Psoas muscle (tissue), 8 donors: ENCODE data around the gene FGGY. TPM values are rescaled to one million over a fixed set of nuclear protein-coding genes. Genes with fewer than 3 reads are reported as not detected.
A peak's percentile ranks its signal among the peaks of the same experiment; 100 is the strongest.
"Not testable (repeated sequence)": the region's sequence is repeated elsewhere in the genome, so short reads cannot be mapped to it uniquely, and the experiment has no call there.

ENCODE experiments used
- ATAC-seq, 4 donors: fragments of 200-7000 bp; cut with Tn5 transposase; one replicate each; pipeline ENCODE4 v1.9.1; 2020; ENCODE audit warnings: moderate library complexity in 3 of 4, mild to moderate bottlenecking in 2 of 4
- DNase-seq, 2 donors: peaks; one replicate each; pipeline ENCODE4 v3.0.0-alpha.2; 2020
- H3K27ac ChIP-seq: fragments of 200-600 bp; one replicate; pipeline ENCODE4 v1.8.0; 2022
- H3K27me3 ChIP-seq, 3 donors: fragments of 200-600 bp in 1 of 3; one replicate each; pipeline versions ENCODE4 v1.6.1 to v1.8.0; 2013 to 2022; ENCODE audit warnings: low read length in 2 of 3, mild to moderate bottlenecking in 2 of 3, moderate library complexity in 1 of 3; ENCODE audit not compliant: insufficient read depth in 3 of 3
- H3K36me3 ChIP-seq, 2 donors: fragments of 200-600 bp in 1 of 2; one replicate each; pipeline versions ENCODE4 v1.6.1 to v1.8.0; 2013 to 2022; ENCODE audit warnings: low read depth in 1 of 2, mild to moderate bottlenecking in 1 of 2, moderate library complexity in 1 of 2; ENCODE audit not compliant: insufficient read depth in 1 of 2
- H3K4me1 ChIP-seq: fragments of 200-600 bp; one replicate; pipeline ENCODE4 v1.8.0; 2022
- H3K4me3 ChIP-seq: fragments of 200-600 bp; one replicate; pipeline ENCODE4 v1.8.0; 2022; ENCODE audit warnings: mild to moderate bottlenecking
- H3K9me3 ChIP-seq: fragments of 200-600 bp; one replicate; pipeline ENCODE4 v1.8.0; 2022
- WGBS, 3 donors: extraction: QIAGEN DNeasy Blood & Tissue Kit; methylation state at CpG; one replicate each; pipeline versions ENCODE4 v1.1.6 to v1.1.7; 2013; 5-methylcytosine and 5-hydroxymethylcytosine counted together
- intact Hi-C, 2 donors: fragments of 100-400 bp; cut with DNase I; formaldehyde crosslinking; loops; one replicate each; pipeline versions ENCODE4 v1.11.0 to v1.14.2; 2022
- polyA plus RNA-seq, 3 donors: library from polyadenylated mRNA; stranded (reverse); fragments of 200-250 nt; gene quantifications; one replicate each; pipeline ENCODE4 v1.2.3, GENCODE V29; 2013
- total RNA-seq, 4 donors: library from RNA; stranded (reverse); fragmentation: NEBNext Ultra II Directional in 2 of 4; extraction: Animal tissue kit (Norgen Biotek cat#: 25700) in 2 of 4; gene quantifications; one replicate each; pipeline versions ENCODE4 v1.2.1 to v1.2.4, GENCODE V29; 2021 to 2023
- TF ChIP-seq, protein P1 (sequence below): fragments of 200-600 bp; IDR thresholded peaks from one replicate; pipeline ENCODE4 v1.8.0; 2022; ENCODE audit warnings: antibody characterized with exemption
- donor health status: healthy with polysubstance abuse.
- donor health status: DM: no; HTN: no; CAD: no; lungs with moderate emphysema.
- donor health status: Bipolar disorder and iron deficiency.
- donor health status: healthy.
- donor health status: DM: yes; HTN: yes; CAD: no.
- donor health status: DM: no; HTN: no; CAD: no.
- donor health status: DM: no; HTN: no; CAD: no.
- donor health status: DM: yes; HTN: yes; CAD: no.

Gene FGGY
- total and polyA plus RNA-seq, 7 donors, result 11.9 to 72.2 (median 46.5) TPM

DNA sequence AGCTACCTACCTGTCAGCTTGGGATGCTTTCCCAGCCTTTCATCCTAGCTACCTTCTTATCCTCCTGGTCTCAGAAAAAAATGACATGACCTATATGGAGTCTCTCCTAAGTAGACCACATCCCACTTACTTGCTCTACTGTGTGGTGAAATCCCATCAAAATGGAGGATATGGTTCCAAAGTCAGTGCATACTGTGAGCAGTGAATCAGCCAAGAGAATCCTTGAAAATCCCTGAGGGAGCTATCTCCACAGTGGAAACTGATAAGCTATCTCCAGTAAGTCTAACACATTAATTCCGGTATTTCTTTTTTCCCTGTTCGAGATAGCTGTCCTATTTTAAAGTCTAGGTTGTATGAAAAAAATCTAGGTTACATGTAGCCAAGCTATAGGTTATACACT lies 189.7 kb downstream of the FGGY start:
- H3K27me3 ChIP-seq, result no peaks in the 10 kb centered on the region
- ATAC-seq (no peak), DNase-seq (no peak)
- no peaks in the 10 kb centered on the region for H3K36me3 ChIP-seq
- no peak overlapping the region for H3K27ac ChIP-seq
- WGBS, 3 donors, result 90 to 94% (median 92%) methylated on average over 2 of the region's 2 CpGs
- H3K4me1 ChIP-seq, result peaks cover 32% of the 10 kb centered on the region
- H3K4me3 ChIP-seq, result no peak overlapping the region
- TF ChIP-seq, protein P1, sequence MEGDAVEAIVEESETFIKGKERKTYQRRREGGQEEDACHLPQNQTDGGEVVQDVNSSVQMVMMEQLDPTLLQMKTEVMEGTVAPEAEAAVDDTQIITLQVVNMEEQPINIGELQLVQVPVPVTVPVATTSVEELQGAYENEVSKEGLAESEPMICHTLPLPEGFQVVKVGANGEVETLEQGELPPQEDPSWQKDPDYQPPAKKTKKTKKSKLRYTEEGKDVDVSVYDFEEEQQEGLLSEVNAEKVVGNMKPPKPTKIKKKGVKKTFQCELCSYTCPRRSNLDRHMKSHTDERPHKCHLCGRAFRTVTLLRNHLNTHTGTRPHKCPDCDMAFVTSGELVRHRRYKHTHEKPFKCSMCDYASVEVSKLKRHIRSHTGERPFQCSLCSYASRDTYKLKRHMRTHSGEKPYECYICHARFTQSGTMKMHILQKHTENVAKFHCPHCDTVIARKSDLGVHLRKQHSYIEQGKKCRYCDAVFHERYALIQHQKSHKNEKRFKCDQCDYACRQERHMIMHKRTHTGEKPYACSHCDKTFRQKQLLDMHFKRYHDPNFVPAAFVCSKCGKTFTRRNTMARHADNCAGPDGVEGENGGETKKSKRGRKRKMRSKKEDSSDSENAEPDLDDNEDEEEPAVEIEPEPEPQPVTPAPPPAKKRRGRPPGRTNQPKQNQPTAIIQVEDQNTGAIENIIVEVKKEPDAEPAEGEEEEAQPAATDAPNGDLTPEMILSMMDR, result no peak
- H3K9me3 ChIP-seq, result peaks cover 5% of the 10 kb centered on the region
- intact Hi-C loops, result no loop called here

DNA sequence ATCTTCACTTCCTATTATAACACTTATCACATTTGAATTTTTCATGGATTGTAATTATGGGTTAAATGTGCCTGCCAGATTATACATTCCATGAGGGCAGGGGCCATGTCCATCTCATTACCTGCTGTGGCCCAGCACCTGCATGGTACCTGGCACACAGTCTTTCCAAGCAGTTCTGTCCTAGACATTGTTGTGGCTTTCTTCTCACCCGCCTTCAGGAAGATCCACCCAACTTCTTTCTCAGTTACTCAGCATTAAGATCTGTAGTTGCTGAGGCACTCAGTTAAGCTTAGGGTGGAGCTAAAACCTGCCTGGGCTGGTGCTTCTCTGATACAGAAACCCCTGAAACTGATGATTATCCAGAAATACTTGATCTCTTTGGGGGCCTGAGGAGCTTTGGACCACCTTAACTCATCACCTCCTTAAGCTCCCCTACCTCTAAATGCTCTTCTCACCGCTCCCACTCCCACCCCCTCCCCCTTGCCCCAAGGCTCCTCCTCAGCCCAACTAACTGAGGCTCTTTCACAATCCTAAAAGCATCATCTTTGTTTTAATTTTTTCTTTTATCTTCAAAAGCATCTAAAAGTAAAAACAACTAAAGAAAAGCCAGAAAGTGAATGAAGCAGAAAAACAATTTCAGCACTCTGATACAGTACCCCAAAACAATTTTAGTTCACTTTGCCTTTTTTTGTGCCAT lies 190.6 kb downstream of the FGGY start:
- TF ChIP-seq, protein P1, result no peak
- Histone ChIP-seq H3K36me3 (no peaks in the 10 kb centered on the region), H3K9me3 (peaks cover 11% of the 10 kb centered on the region), H3K4me1 (peaks cover 25% of the 10 kb centered on the region), H3K27ac (no peak overlapping the region), H3K27me3 (no peaks in the 10 kb centered on the region), H3K4me3 (no peak overlapping the region)
- DNase-seq (no peak), ATAC-seq (no peak)
- intact Hi-C loops, result no loop called here
- 86 to 97% (median 89%) methylated on average over 2 of the region's 2 CpGs for WGBS, 3 donors

DNA sequence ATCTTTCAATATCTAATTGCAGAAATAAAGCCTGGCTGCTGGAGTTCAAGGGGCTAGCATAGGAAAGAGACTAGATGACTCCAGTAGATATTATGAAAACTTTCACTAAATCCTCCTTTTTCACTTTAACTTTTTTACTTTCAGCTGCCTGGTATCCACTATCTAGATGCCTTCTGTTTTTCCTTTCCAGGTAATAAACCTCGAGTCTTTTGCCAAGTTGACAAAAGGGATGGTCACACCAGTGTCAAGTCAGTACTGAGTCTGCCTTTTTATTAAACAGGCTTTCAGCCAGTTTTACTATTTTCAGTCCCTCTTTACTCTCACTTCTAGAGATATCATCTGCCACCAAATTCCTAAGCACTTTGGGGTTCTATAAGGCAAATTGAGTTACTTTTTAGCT lies 195.6 kb downstream of the FGGY start:
- Histone ChIP-seq H3K36me3 (no peaks in the 10 kb centered on the region), H3K27ac (no peak overlapping the region), H3K9me3 (peaks cover 11% of the 10 kb centered on the region), H3K4me1 (no peaks in the 10 kb centered on the region), H3K27me3 (no peaks in the 10 kb centered on the region), H3K4me3 (no peak overlapping the region)
- intact Hi-C loops, result no loop called here
- no peak for DNase-seq
- WGBS, 3 donors, result 26 to 79% (median 27%) methylated on average over 1 of the region's 1 CpG
- ATAC-seq, result no peak
- TF ChIP-seq, protein P1, result no peak

DNA sequence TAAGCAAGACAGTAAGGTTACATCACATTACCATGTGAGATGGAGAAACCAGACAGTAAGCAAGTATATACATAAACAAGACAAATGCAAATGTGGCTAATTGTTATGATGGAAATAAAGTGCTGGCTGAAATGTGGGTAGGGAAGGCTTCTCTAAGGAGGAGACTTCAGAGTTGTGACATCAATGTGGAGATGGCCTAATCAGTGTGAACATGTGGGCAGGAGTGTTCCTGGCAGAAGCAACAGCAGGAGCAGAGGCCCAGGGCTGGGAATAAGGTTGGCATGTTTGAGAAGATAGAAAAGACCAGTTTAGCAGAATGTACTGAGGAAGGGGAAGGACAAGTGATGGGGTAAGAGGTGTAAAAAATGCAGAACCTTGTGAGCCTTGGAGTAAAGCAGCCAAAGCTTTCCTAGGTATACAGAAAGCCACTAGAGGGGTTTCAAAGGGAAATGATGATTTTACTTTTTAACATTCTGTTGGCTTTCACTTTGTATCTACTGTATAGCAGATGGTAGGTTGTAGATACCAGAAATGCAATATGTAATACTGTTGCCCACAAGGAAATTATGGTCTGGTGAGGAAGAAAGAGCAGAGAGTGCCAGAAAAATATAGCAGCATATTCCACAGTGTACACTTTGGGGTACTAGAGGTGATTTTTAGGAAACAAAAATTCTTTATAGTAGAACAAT lies 197.4 kb downstream of the FGGY start:
- intact Hi-C loops, result no loop called here
- TF ChIP-seq, protein P1, result no peak
- Histone ChIP-seq H3K4me1 (peaks cover 11% of the 10 kb centered on the region), H3K27me3 (no peaks in the 10 kb centered on the region), H3K9me3 (peaks cover 11% of the 10 kb centered on the region), H3K4me3 (no peak overlapping the region), H3K36me3 (no peaks in the 10 kb centered on the region), H3K27ac (no peak overlapping the region)
- ATAC-seq, result peak in 3 of 4 donors; percentile 49 to 81 (median 59)
- no peak for DNase-seq

DNA sequence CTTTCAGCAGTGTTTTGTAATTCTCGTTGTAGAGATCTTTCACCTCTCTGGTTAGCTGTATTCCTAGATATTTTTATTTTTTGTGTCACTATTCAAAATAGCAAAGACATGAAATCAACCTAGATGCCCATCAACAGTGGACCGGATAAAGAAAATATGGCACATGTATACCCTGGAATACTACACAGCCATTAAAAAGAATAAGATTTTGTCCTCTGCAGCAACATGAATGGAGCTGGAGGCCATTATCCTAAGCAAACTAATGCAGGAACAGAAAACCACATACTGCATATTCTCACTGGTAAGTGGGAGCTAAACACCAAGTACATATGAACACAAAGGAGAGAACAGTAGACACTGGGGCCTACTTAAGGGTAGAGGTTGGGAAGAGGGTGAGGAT lies 199.3 kb downstream of the FGGY start:
- H3K27me3 ChIP-seq, H3K36me3 ChIP-seq, ATAC-seq, DNase-seq, H3K27ac ChIP-seq, H3K4me3 ChIP-seq, intact Hi-C loops: not testable (repeated sequence)
- Histone ChIP-seq H3K4me1 (peaks cover 29% of the 10 kb centered on the region), H3K9me3 (peaks cover 10% of the 10 kb centered on the region)
- WGBS, 3 donors, result 97 to 100% (median 97%) methylated on average over 2 of the region's 2 CpGs
